GM21423 (cell line): ENCODE results near the gene SKP2.
"Not testable (repeated sequence)": the region's sequence is repeated elsewhere in the genome, so short reads cannot be mapped to it uniquely, and the experiment has no call there.

Source experiments
- ATAC-seq: cut with Tn5 transposase; IDR thresholded peaks from one replicate; pipeline ENCODE4 v1.9.1; 2021; ENCODE audit warnings: mild to moderate bottlenecking, moderate library complexity; ENCODE audit not compliant: unreplicated experiment

Gene SKP2

GRCh38 chr5:36151434-36152323 is at the start of gene SKP2, which contains the start of gene LMBRD2:
SKP2 (plus strand) TSS chr5:36152111; CDS start chr5:36152263, 152 bp downstream.
LMBRD2 (minus strand) TSS chr5:36151887; CDS start chr5:36143349, 8,538 bp downstream.
- peak; percentile 98 for ATAC-seq

- no peak for ATAC-seq
Measured at GRCh38 chr5:36105819-36106218, 46.1 kb upstream of the SKP2 start.

DNA sequence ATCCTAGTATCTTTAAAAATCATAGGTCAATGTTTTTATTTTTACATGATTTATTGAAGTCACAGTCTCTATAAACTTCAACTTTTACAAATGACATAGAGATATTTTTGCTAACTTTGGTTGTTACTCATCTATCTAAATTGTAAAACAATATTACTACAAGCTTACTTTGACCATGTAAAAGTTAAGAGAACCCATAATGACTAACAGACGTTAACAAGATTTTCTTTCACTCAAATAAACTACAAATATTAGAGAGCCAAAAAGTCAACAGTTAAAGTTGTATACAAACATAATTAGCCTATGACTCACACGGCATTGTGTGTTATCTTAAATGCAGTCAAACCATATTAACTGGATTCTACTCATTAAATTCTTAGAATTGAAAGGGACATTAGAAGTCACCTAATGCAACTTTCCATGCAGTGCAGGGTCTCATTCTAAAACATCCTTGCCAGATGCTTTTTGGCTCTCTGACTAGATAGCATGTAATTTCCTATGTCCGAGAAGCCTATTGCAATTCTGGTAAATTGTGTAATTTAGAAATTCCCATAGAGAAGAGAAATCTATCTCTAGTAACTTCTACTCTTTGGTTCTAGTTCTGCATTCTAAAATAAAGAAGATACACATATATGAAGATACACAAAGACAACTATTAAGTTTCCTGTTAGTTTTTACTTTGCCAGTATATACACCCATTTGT is 43.0 kb upstream of the SKP2 start:
- no peak for ATAC-seq

DNA sequence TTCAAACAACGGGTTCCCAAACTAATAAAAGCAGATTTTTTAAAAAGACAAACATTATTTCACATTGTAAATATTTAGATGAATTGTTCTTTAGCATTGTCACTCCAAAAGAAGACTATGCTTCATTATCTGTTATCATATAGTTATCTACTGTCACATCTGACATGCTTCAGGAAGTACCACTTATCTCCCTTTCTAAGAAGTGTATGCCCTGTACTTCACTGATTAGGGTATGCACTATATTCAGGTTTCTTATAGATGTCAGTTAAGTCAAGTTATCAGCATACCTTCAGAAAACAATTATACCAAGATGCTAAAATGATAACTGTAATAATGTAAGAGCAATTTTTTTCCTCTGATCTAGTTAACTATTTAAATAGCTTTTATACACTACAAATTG is 40.7 kb upstream of the SKP2 start:
- ATAC-seq, result no peak

GRCh38 chr5:36125868-36126267 is 26.0 kb upstream of the SKP2 start:
- no peak for ATAC-seq

GRCh38 chr5:36128795-36129194 is 23.1 kb upstream of the SKP2 start:
- ATAC-seq, result no peak

DNA sequence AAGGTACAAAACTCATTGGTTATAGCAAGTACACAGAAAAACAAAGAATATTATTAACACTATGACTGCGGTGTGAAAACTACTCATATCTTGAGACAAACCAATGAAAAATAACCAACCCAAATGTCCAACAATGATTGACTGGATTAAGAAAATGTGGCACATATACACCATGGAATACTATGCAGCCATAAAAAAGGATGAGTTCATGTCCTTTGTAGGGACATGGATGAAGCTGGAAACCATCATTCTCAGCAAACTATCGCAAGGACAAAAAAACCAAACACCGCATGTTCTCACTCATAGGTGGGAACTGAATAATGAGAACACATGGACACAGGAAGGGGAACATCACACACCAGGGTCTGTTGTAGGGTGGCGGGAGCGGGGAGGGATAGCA is 22.2 kb upstream of the SKP2 start:
- ATAC-seq, result not testable (repeated sequence)

DNA sequence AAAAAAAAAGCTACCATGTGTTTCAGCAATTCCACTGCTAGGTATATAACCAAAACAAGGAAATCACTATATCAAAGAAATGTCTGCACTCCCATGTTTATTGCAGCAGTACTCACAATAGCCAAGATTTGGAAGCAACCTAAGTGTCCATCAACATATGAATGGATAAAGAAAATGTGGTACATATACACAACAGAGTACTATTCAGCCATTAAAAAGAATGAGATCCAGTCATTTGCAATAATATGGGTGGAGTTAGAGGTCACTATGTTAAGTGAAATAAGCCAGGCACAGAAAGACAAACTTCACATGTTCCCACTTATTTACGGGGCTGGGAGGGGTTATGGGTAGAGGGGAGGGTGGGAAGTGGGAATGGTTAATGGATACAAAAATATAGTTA is 18.9 kb upstream of the SKP2 start:
- not testable (repeated sequence) for ATAC-seq

GRCh38 chr5:36135988-36136387 is 15.9 kb upstream of the SKP2 start:
- ATAC-seq, result no peak

DNA sequence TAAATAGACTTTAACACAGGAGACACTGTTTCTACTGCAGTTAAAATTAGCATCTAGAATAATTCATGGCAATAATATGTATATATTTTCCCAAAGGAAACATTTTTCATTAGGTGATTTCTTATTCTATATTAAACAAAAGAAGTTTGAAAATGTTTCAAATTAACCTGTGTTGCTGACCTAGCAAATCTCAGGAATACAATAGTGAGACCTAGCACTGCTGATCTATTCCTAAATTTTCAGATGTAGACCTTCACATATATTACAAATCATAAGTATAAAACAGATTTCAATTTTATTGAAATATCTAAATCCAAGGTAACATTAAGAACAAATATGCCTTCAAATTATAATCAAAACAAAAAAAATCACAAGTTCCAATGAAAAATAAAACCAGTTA is 15.3 kb upstream of the SKP2 start:
- ATAC-seq, result no peak

- no peak for ATAC-seq
Measured at GRCh38 chr5:36138900-36139683, 12.8 kb upstream of the SKP2 start.

DNA sequence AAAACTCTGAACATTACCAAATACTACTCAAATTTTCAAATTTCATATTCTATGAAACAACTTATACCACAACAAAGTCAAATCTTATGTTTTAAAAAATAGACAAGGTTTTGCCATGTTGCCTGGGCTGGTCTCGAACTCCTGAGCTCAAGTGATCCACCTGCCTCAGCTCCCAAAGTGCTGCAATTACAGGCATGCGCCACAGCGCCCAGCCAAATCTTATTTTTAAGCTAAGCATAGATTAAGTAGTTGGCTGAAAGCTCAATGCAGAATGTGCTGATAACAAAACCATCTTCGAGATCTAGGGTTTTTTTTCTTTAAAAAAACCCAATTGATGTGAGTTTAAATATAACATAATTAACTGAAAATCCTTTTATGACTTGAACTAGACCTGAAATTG is 6.6 kb upstream of the SKP2 start:
- no peak for ATAC-seq

DNA sequence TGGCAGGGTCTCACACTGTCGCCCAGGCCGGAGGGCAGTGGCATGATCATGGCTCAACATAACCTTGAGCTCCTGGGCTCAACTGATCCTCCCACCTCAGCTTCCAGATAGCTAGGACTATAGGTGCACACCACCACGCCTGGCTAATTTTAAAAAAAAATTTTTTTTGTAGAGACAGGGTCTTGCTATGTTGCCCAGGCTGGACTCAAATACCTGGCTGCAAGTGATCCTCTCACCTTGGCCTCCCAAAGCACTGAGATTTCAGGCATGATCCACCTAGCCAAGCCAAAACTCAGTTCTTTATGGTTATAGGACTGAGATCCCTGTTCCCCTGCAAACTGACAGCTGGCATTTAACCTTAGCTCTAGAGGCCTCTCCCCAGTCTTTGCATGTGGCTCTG is 5.5 kb upstream of the SKP2 start:
- ATAC-seq, result no peak

DNA sequence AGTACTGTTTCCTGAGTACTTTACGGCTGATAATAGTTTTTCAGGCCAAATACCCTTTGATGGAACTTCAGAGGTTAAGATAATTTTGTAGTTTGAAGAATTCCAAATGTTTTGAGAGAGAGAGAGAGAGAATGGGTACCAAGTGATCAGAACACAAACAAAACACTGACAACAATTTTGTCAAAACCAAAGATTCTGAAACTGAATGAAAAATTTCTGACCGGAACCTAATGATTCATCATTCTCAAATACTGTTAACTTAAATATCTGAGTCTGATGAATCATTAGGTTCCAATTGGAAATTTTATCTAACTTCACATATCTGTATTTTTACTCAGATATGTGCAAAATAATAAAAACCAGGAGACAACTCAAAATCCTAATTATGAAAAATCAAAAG is 4.2 kb upstream of the SKP2 start:
- ATAC-seq, result no peak

GRCh38 chr5:36150676-36151433 is 1.1 kb upstream of the SKP2 start:
- ATAC-seq, result peak; percentile 34

DNA sequence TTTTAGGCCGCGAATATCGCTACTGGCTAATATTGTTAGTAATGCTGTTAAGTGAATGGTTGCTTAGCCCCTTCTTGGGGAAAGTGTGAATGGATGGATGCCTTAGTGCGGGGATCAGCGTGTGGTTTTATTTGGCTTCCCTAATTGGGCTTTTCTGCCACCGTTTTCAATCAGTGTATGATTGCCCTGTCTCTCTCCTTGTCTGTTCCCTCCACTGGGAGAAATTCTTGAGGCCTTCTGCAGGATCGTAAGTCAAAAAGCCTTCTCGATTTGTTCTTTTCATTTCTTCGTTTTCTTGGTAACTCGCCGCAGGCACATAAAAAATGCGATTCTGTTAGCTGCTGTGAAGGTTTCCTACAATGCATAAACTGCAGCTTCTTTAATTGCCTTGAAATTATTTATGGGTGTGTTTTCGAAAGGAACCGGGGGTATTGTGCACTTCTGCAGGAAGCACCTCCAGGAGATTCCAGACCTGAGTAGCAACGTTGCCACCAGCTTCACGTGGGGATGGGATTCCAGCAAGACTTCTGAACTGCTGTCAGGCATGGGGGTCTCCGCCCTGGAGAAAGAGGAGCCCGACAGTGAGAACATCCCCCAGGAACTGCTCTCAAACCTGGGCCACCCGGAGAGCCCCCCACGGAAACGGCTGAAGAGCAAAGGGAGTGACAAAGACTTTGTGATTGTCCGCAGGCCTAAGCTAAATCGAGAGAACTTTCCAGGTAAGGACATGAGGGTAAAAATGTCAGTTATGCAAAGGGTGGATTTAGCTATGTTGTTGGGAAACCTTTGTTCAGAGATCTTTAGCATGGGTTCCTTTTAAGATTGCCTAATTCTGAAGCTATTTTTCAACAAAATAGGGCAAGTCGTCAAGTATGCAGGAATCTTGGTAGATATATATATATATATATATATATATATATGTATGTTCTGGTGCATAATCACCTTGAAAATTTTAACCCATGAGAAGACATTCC is 700 bp downstream of the SKP2 start:
- no peak for ATAC-seq

- no peak for ATAC-seq
Measured at GRCh38 chr5:36153298-36153677, 1.4 kb downstream of the SKP2 start.

- ATAC-seq, result no peak
Measured at GRCh38 chr5:36153726-36154125, 1.8 kb downstream of the SKP2 start.

GRCh38 chr5:36155291-36155690 is 3.4 kb downstream of the SKP2 start:
- ATAC-seq, result no peak
